GM12878 (cell line): ENCODE measurements around the gene OR2H2. TPM values are rescaled to one million over a fixed set of nuclear protein-coding genes. Genes with fewer than 3 reads are reported as not detected.
A peak's percentile ranks its signal among the peaks of the same experiment; 100 is the strongest.

ENCODE experiments used
- ATAC-seq: fragments of 200-7000 bp; cut with Tn5 transposase; 3 replicates; pipeline ENCODE4 v1.9.1; 2020; ENCODE audit warnings: mild to moderate bottlenecking, moderate library complexity
- BruUV-seq: library from RNA; stranded (reverse); fragments of 400-500 nt; replicated peaks from 2 replicates; lab custom pipeline; 2021; lab: Mats Ljungman, UMichigan
- CTCF ChIA-PET: fragments of 300-600 bp; sonication (Branson Sonifier 250); formaldehyde crosslinking; extraction: SDS; loops from one replicate; lab custom pipeline; 2021; ENCODE audit warnings: inconsistent platforms; lab: Yijun Ruan, JAX
- POLR2A ChIA-PET: fragments of 350-600 bp; formaldehyde crosslinking; extraction: SDS; loops from one replicate; lab custom pipeline; 2021; ENCODE audit warnings: inconsistent platforms; lab: Charles Lee
- RAD21 ChIA-PET: fragments of 300-600 bp; sonication (Branson Sonifier 250); formaldehyde crosslinking; loops from one replicate; lab custom pipeline; 2023; ENCODE audit warnings: antibody characterized with exemption; ENCODE audit not compliant: unreplicated experiment; lab: Charles Lee
- SMC1A ChIA-PET: fragments of 300-600 bp; sonication (Branson Sonifier 250); formaldehyde crosslinking; loops from one replicate; lab custom pipeline; 2023; ENCODE audit not compliant: unreplicated experiment, uncharacterized antibody; lab: Charles Lee
- DNase-seq: peaks from one replicate; pipeline ENCODE4 v3.0.0-alpha.2; 2011; ENCODE audit warnings: low read depth, low spot score
- FAIRE-seq: peaks from 3 replicates; lab custom pipeline; 2011; peaks lifted over from hg19 to GRCh38; lab: Jason Lieb, UNC
- H2AFZ ChIP-seq: 2 replicates; pipeline ENCODE4 v1.6.0; 2011; ENCODE audit warnings: low read depth, low read length, control low read depth; ENCODE audit not compliant: control insufficient read depth
- H3K27ac ChIP-seq: 2 replicates; pipeline ENCODE4 v1.5.1; 2011; ENCODE audit warnings: control low read depth; ENCODE audit not compliant: control insufficient read depth, insufficient read depth
- H3K27me3 ChIP-seq, 2 experiments: replicated peaks in 1 of 2; 2 replicates each; pipeline versions ENCODE4 v1.6.0 to v1.6.1; 2011; ENCODE audit warnings: low read length in 1 of 2; ENCODE audit not compliant: control insufficient read depth in 2 of 2, insufficient read depth in 2 of 2
- H3K36me3 ChIP-seq, 2 experiments: 2 replicates each; pipeline ENCODE4 v1.5.1; 2011; ENCODE audit warnings: low read length in 1 of 2; ENCODE audit not compliant: control insufficient read depth in 2 of 2, insufficient read depth in 2 of 2
- H3K4me1 ChIP-seq: 2 replicates; pipeline ENCODE4 v1.6.1; 2011; ENCODE audit warnings: mild to moderate bottlenecking, low read length, moderate library complexity, mixed read lengths; ENCODE audit not compliant: control insufficient read depth, insufficient read depth
- H3K4me2 ChIP-seq: 2 replicates; pipeline ENCODE4 v1.6.0; 2011; ENCODE audit warnings: control low read depth; ENCODE audit not compliant: control insufficient read depth, insufficient read depth
- H3K4me3 ChIP-seq: fragments of 200-600 bp; sonication (generic); 2 replicates; pipeline ENCODE4 v1.5.1; 2016
- H3K79me2 ChIP-seq: 2 replicates; pipeline ENCODE4 v1.6.0; 2011; ENCODE audit warnings: low read length; ENCODE audit not compliant: control insufficient read depth, insufficient read depth
- H3K9ac ChIP-seq: 2 replicates; pipeline ENCODE4 v1.8.0; 2011; ENCODE audit warnings: low read length, control low read depth, mixed read lengths; ENCODE audit not compliant: control insufficient read depth, insufficient read depth
- H3K9me3 ChIP-seq: replicated peaks from 3 replicates; pipeline ENCODE4 v1.5.1; 2011; ENCODE audit warnings: mild to moderate bottlenecking, low read length; ENCODE audit not compliant: control insufficient read depth, insufficient read depth
- H4K20me1 ChIP-seq: 2 replicates; pipeline ENCODE4 v1.6.0; 2011; ENCODE audit not compliant: control insufficient read depth, insufficient read depth
- NFYA ChIP-seq: IDR thresholded peaks from 2 replicates; pipeline ENCODE4 v1.6.1; 2011; ENCODE audit warnings: low read depth, mild to moderate bottlenecking, low read length, improper control_type of control experiment, borderline replicate concordance
- RUNX3 ChIP-seq: IDR thresholded peaks from 2 replicates; pipeline ENCODE4 v1.6.1; 2012; ENCODE audit warnings: low read length, inconsistent platforms
- SPI1 ChIP-seq: IDR thresholded peaks from 2 replicates; pipeline ENCODE4 v1.6.1; 2011; ENCODE audit warnings: low read depth, mild to moderate bottlenecking, low read length, moderate library complexity, borderline replicate concordance; ENCODE audit not compliant: insufficient read depth
- SREBF2 ChIP-seq: IDR thresholded peaks from 2 replicates; pipeline ENCODE4 v1.6.1; 2012; ENCODE audit warnings: mild to moderate bottlenecking, low read length
- STAT3 ChIP-seq: IDR thresholded peaks from 2 replicates; pipeline ENCODE4 v1.6.1; 2011; ENCODE audit warnings: low read depth, low read length, improper control_type of control experiment
- YBX1 ChIP-seq: fragments of 450-650 bp; IDR thresholded peaks from 2 replicates; pipeline ENCODE4 v1.6.1; 2016; ENCODE audit warnings: antibody characterized with exemption
- ZBTB11 ChIP-seq: fragments of 450-650 bp; formaldehyde crosslinking; IDR thresholded peaks from 2 replicates; pipeline ENCODE4 v1.5.0; 2022; ENCODE audit warnings: mild to moderate bottlenecking, missing genetic modification characterization
- ZNF24 ChIP-seq: fragments of 450-650 bp; IDR thresholded peaks from 2 replicates; pipeline ENCODE4 v1.6.1; 2017; ENCODE audit warnings: antibody characterized with exemption, mild to moderate bottlenecking
- WGBS: methylation state at CpG from one replicate; pipeline ENCODE4 v1.1.6; 2016; ENCODE audit warnings: low lambda C conversion rate; ENCODE audit not compliant: insufficient replicate concordance, insufficient coverage; ENCODE audit errors: missing lambda C conversion rate; 5-methylcytosine and 5-hydroxymethylcytosine counted together
- in situ Hi-C: fragments of 300-500 bp; cut with MboI; formaldehyde crosslinking; loops from 9 replicates; pipeline ENCODE4 v1.14.3; 2018; ENCODE audit warnings: mixed read lengths
- intact Hi-C: fragments of 100-400 bp; cut with micrococcal nuclease; formaldehyde crosslinking; loops from one replicate; pipeline ENCODE4 v1.14.2; 2022; ENCODE audit not compliant: unreplicated experiment
- polyA plus RNA-seq, 11 experiments: library from polyadenylated mRNA; depleted of rRNA in 4 of 11; unstranded in 6 of 11; stranded (reverse) in 5 of 11; fragments of >200 nt; fragmentation: Nextera tagmentation in 4 of 11; fragmentation: Illumina TruSeq in 1 of 11; extraction: Ambion mirVana in 4 of 11; extraction: Trizol in 1 of 11; gene quantifications; 1 replicate in 1 of 11; 2 replicates in 10 of 11; pipeline versions ENCODE4 v1.2.1 to v1.2.3, GENCODE V29; 2011 to 2016; ENCODE audit warnings: inconsistent platforms in 2 of 11, missing spikeins in 2 of 11, low read depth in 1 of 11
- total RNA-seq, 4 experiments: library from RNA; depleted of rRNA in 3 of 4; stranded (reverse); fragments of >200 nt in 3 of 4; fragmentation: Illumina TruSeq in 1 of 4; extraction: Trizol in 1 of 4; gene quantifications; 2 replicates each; pipeline versions ENCODE4 v1.2.1 to v1.2.3, GENCODE V29; 2013 to 2021

The OR2H2 gene
- total and polyA plus RNA-seq, 10 of the 15 experiments (the other 5 are each of a cell fraction or from before 2014, with no cell fraction given): not detected

- FAIRE-seq: no peak
- Histone ChIP-seq H3K9ac (no peak overlapping the region), H3K36me3 (no peaks in the 10 kb centered on the region), H3K9me3 (no peaks in the 10 kb centered on the region), H4K20me1 (no peaks in the 10 kb centered on the region), H3K4me1 (no peaks in the 10 kb centered on the region)
- CTCF ChIA-PET: interaction anchor here (0.6 to 4.5 kb wide), 12 partner anchors 8 to 905 kb away, joined by 3 to 30 read pairs (median 3); partner anchors contain the start of gene OR12D3
- TF ChIP-seq ZBTB11 (CRISPR knock-in tag) (no peak), SPI1 (peak; percentile 80), NFYA (no peak), STAT3 (no peak), SREBF2 (no peak), RUNX3 (no peak), YBX1 (no peak), ZNF24 (peak; percentile 85)
- TF ChIP-seq, all 136 proteins: peak for 2
- intact Hi-C loops (no loop called here), in situ Hi-C loops (loop anchor here (10.0 kb wide), 1 partner anchor 896 kb away; no protein-coding TSS in a partner anchor)
- Histone ChIP-seq H3K27ac (no peak overlapping the region), H2AFZ (no peak overlapping the region), H3K27me3 (no peaks in the 10 kb centered on the region; a peak in 1 of 4 replicates), H3K4me2 (no peak overlapping the region), H3K4me3 (no peak overlapping the region), H3K79me2 (no peaks in the 10 kb centered on the region)
- ChIA-PET SMC1A (interaction anchor here (1.5 to 4.3 kb wide), 2 partner anchors 214 to 753 kb away, joined by 4 to 20 read pairs; partner anchors contain the start of gene OR12D3), POLR2A (no interaction called here), RAD21 (interaction anchor here (1.0 to 3.8 kb wide), 2 partner anchors 214 to 905 kb away, joined by 3 to 19 read pairs; partner anchors contain the start of gene OR12D3)
- DNase-seq: no peak
- 43% methylated on average over 4 of the region's 4 CpGs for WGBS
- no peak for ATAC-seq
- BruUV-seq: no TSS peak
Observed at GRCh38 chr6:29590218-29590808, 5.4 kb downstream of the OR2H2 start.
